GM12878 (cell line): Measurements from ENCODE around the gene AKAP7. TPM values are rescaled to one million over a fixed set of nuclear protein-coding genes. Genes with fewer than 3 reads are reported as not detected.

ENCODE experiments used
- ATAC-seq: fragments of 200-7000 bp; cut with Tn5 transposase; 3 replicates; pipeline ENCODE4 v1.9.1; 2020; ENCODE audit warnings: mild to moderate bottlenecking, moderate library complexity
- BruUV-seq: library from RNA; stranded (reverse); fragments of 400-500 nt; replicated peaks from 2 replicates; lab custom pipeline; 2021; lab: Mats Ljungman, UMichigan
- CTCF ChIA-PET: fragments of 300-600 bp; sonication (Branson Sonifier 250); formaldehyde crosslinking; extraction: SDS; loops from one replicate; lab custom pipeline; 2021; ENCODE audit warnings: inconsistent platforms; lab: Yijun Ruan, JAX
- POLR2A ChIA-PET: fragments of 350-600 bp; formaldehyde crosslinking; extraction: SDS; loops from one replicate; lab custom pipeline; 2021; ENCODE audit warnings: inconsistent platforms; lab: Charles Lee
- RAD21 ChIA-PET: fragments of 300-600 bp; sonication (Branson Sonifier 250); formaldehyde crosslinking; loops from one replicate; lab custom pipeline; 2023; ENCODE audit warnings: antibody characterized with exemption; ENCODE audit not compliant: unreplicated experiment; lab: Charles Lee
- SMC1A ChIA-PET: fragments of 300-600 bp; sonication (Branson Sonifier 250); formaldehyde crosslinking; loops from one replicate; lab custom pipeline; 2023; ENCODE audit not compliant: unreplicated experiment, uncharacterized antibody; lab: Charles Lee
- DNase-seq: peaks from one replicate; pipeline ENCODE4 v3.0.0-alpha.2; 2011; ENCODE audit warnings: low read depth, low spot score
- FAIRE-seq: peaks from 3 replicates; lab custom pipeline; 2011; peaks lifted over from hg19 to GRCh38; lab: Jason Lieb, UNC
- H2AFZ ChIP-seq: 2 replicates; pipeline ENCODE4 v1.6.0; 2011; ENCODE audit warnings: low read depth, low read length, control low read depth; ENCODE audit not compliant: control insufficient read depth
- H3K27ac ChIP-seq: 2 replicates; pipeline ENCODE4 v1.5.1; 2011; ENCODE audit warnings: control low read depth; ENCODE audit not compliant: control insufficient read depth, insufficient read depth
- H3K27me3 ChIP-seq, 2 experiments: replicated peaks in 1 of 2; 2 replicates each; pipeline versions ENCODE4 v1.6.0 to v1.6.1; 2011; ENCODE audit warnings: low read length in 1 of 2; ENCODE audit not compliant: control insufficient read depth in 2 of 2, insufficient read depth in 2 of 2
- H3K36me3 ChIP-seq, 2 experiments: 2 replicates each; pipeline ENCODE4 v1.5.1; 2011; ENCODE audit warnings: low read length in 1 of 2; ENCODE audit not compliant: control insufficient read depth in 2 of 2, insufficient read depth in 2 of 2
- H3K4me1 ChIP-seq: 2 replicates; pipeline ENCODE4 v1.6.1; 2011; ENCODE audit warnings: mild to moderate bottlenecking, low read length, moderate library complexity, mixed read lengths; ENCODE audit not compliant: control insufficient read depth, insufficient read depth
- H3K4me2 ChIP-seq: 2 replicates; pipeline ENCODE4 v1.6.0; 2011; ENCODE audit warnings: control low read depth; ENCODE audit not compliant: control insufficient read depth, insufficient read depth
- H3K4me3 ChIP-seq: fragments of 200-600 bp; sonication (generic); 2 replicates; pipeline ENCODE4 v1.5.1; 2016
- H3K79me2 ChIP-seq: 2 replicates; pipeline ENCODE4 v1.6.0; 2011; ENCODE audit warnings: low read length; ENCODE audit not compliant: control insufficient read depth, insufficient read depth
- H3K9ac ChIP-seq: 2 replicates; pipeline ENCODE4 v1.8.0; 2011; ENCODE audit warnings: low read length, control low read depth, mixed read lengths; ENCODE audit not compliant: control insufficient read depth, insufficient read depth
- H3K9me3 ChIP-seq: replicated peaks from 3 replicates; pipeline ENCODE4 v1.5.1; 2011; ENCODE audit warnings: mild to moderate bottlenecking, low read length; ENCODE audit not compliant: control insufficient read depth, insufficient read depth
- H4K20me1 ChIP-seq: 2 replicates; pipeline ENCODE4 v1.6.0; 2011; ENCODE audit not compliant: control insufficient read depth, insufficient read depth
- CHD2 ChIP-seq: IDR thresholded peaks from 2 replicates; pipeline ENCODE4 v1.6.1; 2011; ENCODE audit warnings: low read depth, low read length, improper control_type of control experiment, borderline replicate concordance
- MXI1 ChIP-seq: fragments of 150-350 bp; IDR thresholded peaks from 2 replicates; pipeline ENCODE4 v1.6.1; 2011; ENCODE audit warnings: low read depth, mild to moderate bottlenecking, inconsistent platforms, low read length, improper control_type of control experiment
- NFYA ChIP-seq: IDR thresholded peaks from 2 replicates; pipeline ENCODE4 v1.6.1; 2011; ENCODE audit warnings: low read depth, mild to moderate bottlenecking, low read length, improper control_type of control experiment, borderline replicate concordance
- NR2C1 ChIP-seq: fragments of 450-650 bp; IDR thresholded peaks from 2 replicates; pipeline ENCODE4 v1.6.1; 2017; ENCODE audit warnings: antibody characterized with exemption, mild to moderate bottlenecking, moderate library complexity
- PAX5 ChIP-seq: IDR thresholded peaks from 2 replicates; pipeline ENCODE4 v1.6.1; 2011; ENCODE audit warnings: low read depth, low read length, borderline replicate concordance
- RAD21 ChIP-seq: IDR thresholded peaks from 2 replicates; pipeline ENCODE4 v1.6.1; 2011; ENCODE audit warnings: mild to moderate bottlenecking, low read depth, low read length, moderate library complexity; ENCODE audit not compliant: insufficient read depth
- TBL1XR1 ChIP-seq: IDR thresholded peaks from 2 replicates; pipeline ENCODE4 v1.6.1; 2012; ENCODE audit warnings: low read depth, low read length, improper control_type of control experiment
- TCF3 ChIP-seq: IDR thresholded peaks from 2 replicates; pipeline ENCODE4 v1.6.1; 2012; ENCODE audit warnings: low read depth, mild to moderate bottlenecking, low read length, borderline replicate concordance; ENCODE audit not compliant: insufficient read depth
- ZBTB4 ChIP-seq: fragments of 450-650 bp; formaldehyde crosslinking; IDR thresholded peaks from 2 replicates; pipeline ENCODE4 v1.4.0; 2022; ENCODE audit warnings: mild to moderate bottlenecking, moderate library complexity
- WGBS: methylation state at CpG from one replicate; pipeline ENCODE4 v1.1.6; 2016; ENCODE audit warnings: low lambda C conversion rate; ENCODE audit not compliant: insufficient replicate concordance, insufficient coverage; ENCODE audit errors: missing lambda C conversion rate; 5-methylcytosine and 5-hydroxymethylcytosine counted together
- in situ Hi-C: fragments of 300-500 bp; cut with MboI; formaldehyde crosslinking; loops from 9 replicates; pipeline ENCODE4 v1.14.3; 2018; ENCODE audit warnings: mixed read lengths
- intact Hi-C: fragments of 100-400 bp; cut with micrococcal nuclease; formaldehyde crosslinking; loops from one replicate; pipeline ENCODE4 v1.14.2; 2022; ENCODE audit not compliant: unreplicated experiment
- polyA plus RNA-seq, 11 experiments: library from polyadenylated mRNA; depleted of rRNA in 4 of 11; unstranded in 6 of 11; stranded (reverse) in 5 of 11; fragments of >200 nt; fragmentation: Nextera tagmentation in 4 of 11; fragmentation: Illumina TruSeq in 1 of 11; extraction: Ambion mirVana in 4 of 11; extraction: Trizol in 1 of 11; gene quantifications; 1 replicate in 1 of 11; 2 replicates in 10 of 11; pipeline versions ENCODE4 v1.2.1 to v1.2.3, GENCODE V29; 2011 to 2016; ENCODE audit warnings: inconsistent platforms in 2 of 11, missing spikeins in 2 of 11, low read depth in 1 of 11
- total RNA-seq, 4 experiments: library from RNA; depleted of rRNA in 3 of 4; stranded (reverse); fragments of >200 nt in 3 of 4; fragmentation: Illumina TruSeq in 1 of 4; extraction: Trizol in 1 of 4; gene quantifications; 2 replicates each; pipeline versions ENCODE4 v1.2.1 to v1.2.3, GENCODE V29; 2013 to 2021

The AKAP7 gene
- total and polyA plus RNA-seq, 10 of the 15 experiments (the other 5 are each of a cell fraction or from before 2014, with no cell fraction given), result 0.06 to 0.58 (median 0.28) TPM; not detected in 1

- TF ChIP-seq NR2C1 (no peak), NFYA (no peak), ZBTB4 (CRISPR knock-in tag) (no peak), MXI1 (no peak), PAX5 (no peak), RAD21 (no peak), CHD2 (no peak), TBL1XR1 (no peak), TCF3 (no peak)
- peak overlapping the region; percentile 70 for H3K4me2 ChIP-seq
- no peaks in the 10 kb centered on the region; the same call in 1 of the 2 replicates for H3K4me1 ChIP-seq
- RAD21 ChIA-PET, result no interaction called here
- SMC1A ChIA-PET, result interaction anchor here (1.1 kb wide), 1 partner anchor 250 kb away, joined by 4 read pairs; no protein-coding TSS in a partner anchor
- H3K27me3 ChIP-seq, result peaks cover 2 to 8% of the 10 kb centered on the region in 2 experiments; a peak in 3 of 4 replicates
- CTCF ChIA-PET, result no interaction called here
- FAIRE-seq, result no peak
- H3K36me3 ChIP-seq, result no peaks in the 10 kb centered on the region
- H4K20me1 ChIP-seq, result no peaks in the 10 kb centered on the region
- no peaks in the 10 kb centered on the region for H3K79me2 ChIP-seq
- POLR2A ChIA-PET, result no interaction called here
- WGBS, result 23% methylated on average over 4 of the region's 4 CpGs
- no TSS peak for BruUV-seq
- in situ Hi-C loops (no loop called here), intact Hi-C loops (no loop called here)
- H3K9ac ChIP-seq, result no peak overlapping the region
- peak overlapping the region; percentile 61 for H3K4me3 ChIP-seq
- DNase-seq, result no peak
- no peaks in the 10 kb centered on the region for H3K9me3 ChIP-seq
- H3K27ac ChIP-seq, result no peak overlapping the region
- ATAC-seq, result no peak
- H2AFZ ChIP-seq, result peak overlapping the region; percentile 25
Measured at GRCh38 chr6:131134980-131135243, 355 bp upstream of the AKAP7 start.
